IMR-90 (cell line): ENCODE results near the gene SLC25A24. TPM values are rescaled to one million over a fixed set of nuclear protein-coding genes. Genes with fewer than 3 reads are reported as not detected.

Experiments
- ATAC-seq: fragments of 200-7000 bp; cut with Tn5 transposase; 2 replicates; pipeline ENCODE4 v1.9.1; 2020; ENCODE audit warnings: low read depth, mild to moderate bottlenecking, moderate library complexity
- BruUV-seq: library from RNA; stranded (reverse); fragments of 400-500 nt; replicated peaks from 2 replicates; lab custom pipeline; 2021; lab: Mats Ljungman, UMichigan
- CTCF ChIA-PET: fragments of 300-600 bp; formaldehyde crosslinking; extraction: SDS; loops from one replicate; lab custom pipeline; 2021; ENCODE audit warnings: antibody characterized with exemption; lab: Yijun Ruan, JAX
- POLR2A ChIA-PET: fragments of 300-600 bp; sonication (Branson Sonifier 250); formaldehyde crosslinking; loops from one replicate; lab custom pipeline; 2022; ENCODE audit warnings: antibody characterized with exemption; ENCODE audit not compliant: unreplicated experiment; lab: Charles Lee
- DNase-seq: peaks from one replicate; pipeline ENCODE4 v3.0.0; 2013
- H2AFZ ChIP-seq: replicated peaks from 2 replicates; pipeline ENCODE3; 2013; ENCODE audit warnings: low read length, mild to moderate bottlenecking; ENCODE audit not compliant: poor library complexity
- H2AK5ac ChIP-seq: 2 replicates; pipeline ENCODE4 v1.6.1; 2013; ENCODE audit warnings: low read depth, low read length, inconsistent platforms
- H2AK9ac ChIP-seq: replicated peaks from 2 replicates; pipeline ENCODE3; 2013; ENCODE audit warnings: mild to moderate bottlenecking, low read depth, low read length, moderate library complexity; ENCODE audit not compliant: poor library complexity
- H2BK120ac ChIP-seq: 2 replicates; pipeline ENCODE4 v1.6.1; 2013; ENCODE audit warnings: low read depth, low read length, inconsistent platforms
- H2BK15ac ChIP-seq: 3 replicates; pipeline ENCODE4 v1.6.1; 2013; ENCODE audit warnings: low read depth, low read length, inconsistent platforms
- H2BK20ac ChIP-seq: 2 replicates; pipeline ENCODE4 v1.6.1; 2013; ENCODE audit warnings: low read depth, mild to moderate bottlenecking, inconsistent platforms, low read length, moderate library complexity
- H2BK5ac ChIP-seq: 2 replicates; pipeline ENCODE4 v1.6.1; 2013; ENCODE audit warnings: mild to moderate bottlenecking, low read depth, low read length, inconsistent platforms; ENCODE audit not compliant: poor library complexity, severe bottlenecking
- H3K14ac ChIP-seq: replicated peaks from 2 replicates; pipeline ENCODE4 v1.6.1; 2013; ENCODE audit warnings: low read depth, low read length, inconsistent platforms
- H3K18ac ChIP-seq: 2 replicates; pipeline ENCODE4 v1.6.1; 2013; ENCODE audit warnings: low read depth, low read length, control low read depth
- H3K23ac ChIP-seq: 2 replicates; pipeline ENCODE4 v1.6.1; 2013; ENCODE audit warnings: low read depth, low read length, inconsistent platforms
- H3K27ac ChIP-seq: 2 replicates; pipeline ENCODE4 v1.5.1; 2013; ENCODE audit warnings: mild to moderate bottlenecking, control low read depth, low read length; ENCODE audit not compliant: insufficient read depth
- H3K27me3 ChIP-seq: 2 replicates; pipeline ENCODE4 v1.6.1; 2013; ENCODE audit warnings: low read length; ENCODE audit not compliant: control insufficient read depth, insufficient read depth
- H3K36me3 ChIP-seq: 2 replicates; pipeline ENCODE4 v1.6.1; 2013; ENCODE audit warnings: low read length, mixed read lengths; ENCODE audit not compliant: control insufficient read depth, insufficient read depth
- H3K4ac ChIP-seq: 2 replicates; pipeline ENCODE4 v1.6.1; 2013; ENCODE audit warnings: low read depth, low read length, inconsistent platforms
- H3K4me1 ChIP-seq: 2 replicates; pipeline ENCODE4 v1.6.1; 2013; ENCODE audit warnings: low read length, mixed read lengths; ENCODE audit not compliant: control insufficient read depth, insufficient read depth
- H3K4me2 ChIP-seq: 2 replicates; pipeline ENCODE4 v1.6.1; 2013; ENCODE audit warnings: low read depth, mild to moderate bottlenecking, control low read depth, low read length, moderate library complexity
- H3K4me3 ChIP-seq: 2 replicates; pipeline ENCODE4 v1.5.1; 2013; ENCODE audit warnings: low read depth, mild to moderate bottlenecking, control low read depth, low read length, moderate library complexity; ENCODE audit not compliant: insufficient read depth
- H3K56ac ChIP-seq: 2 replicates; pipeline ENCODE4 v1.6.1; 2013; ENCODE audit warnings: low read length, inconsistent platforms; ENCODE audit not compliant: insufficient read depth; ENCODE audit errors: extremely low read depth
- H3K79me1 ChIP-seq, 2 experiments: 2 replicates each; pipeline ENCODE4 v1.6.1; 2013; ENCODE audit warnings: low read length in 2 of 2, inconsistent platforms in 1 of 2, low read depth in 1 of 2
- H3K9ac ChIP-seq: 2 replicates; pipeline ENCODE4 v1.6.1; 2013; ENCODE audit warnings: low read depth, low read length, control low read depth
- H3K9me1 ChIP-seq: 2 replicates; pipeline ENCODE4 v1.6.1; 2013; ENCODE audit warnings: low read length, inconsistent platforms; ENCODE audit not compliant: insufficient read depth
- H3K9me3 ChIP-seq: 2 replicates; pipeline ENCODE4 v1.6.1; 2013; ENCODE audit warnings: low read length; ENCODE audit not compliant: control insufficient read depth, insufficient read depth
- H4K20me1 ChIP-seq: 2 replicates; pipeline ENCODE4 v1.6.1; 2013; ENCODE audit warnings: low read length, inconsistent platforms; ENCODE audit not compliant: insufficient read depth
- H4K5ac ChIP-seq: 2 replicates; pipeline ENCODE4 v1.6.1; 2013; ENCODE audit warnings: mild to moderate bottlenecking, low read depth, low read length, control low read depth
- H4K8ac ChIP-seq, 2 experiments: 2 replicates each; pipeline ENCODE4 v1.6.1; 2013; ENCODE audit warnings: low read depth in 2 of 2, low read length in 2 of 2, control low read depth in 1 of 2, inconsistent platforms in 1 of 2
- H4K91ac ChIP-seq: 2 replicates; pipeline ENCODE4 v1.6.1; 2013; ENCODE audit warnings: low read depth, low read length, inconsistent platforms; ENCODE audit not compliant: insufficient read depth
- RAD21 ChIP-seq: IDR thresholded peaks from 2 replicates; pipeline ENCODE4 v1.6.1; 2012; ENCODE audit warnings: low read length, improper control_type of control experiment
- WGBS, 2 experiments: methylation state at CpG; one replicate each; pipeline versions ENCODE4 v1.1.5 to v1.1.7; 2013; ENCODE audit warnings: missing lambda C conversion rate in 2 of 2; ENCODE audit not compliant: insufficient read length in 1 of 2; ENCODE audit errors: extremely low coverage in 2 of 2; 5-methylcytosine and 5-hydroxymethylcytosine counted together
- dilution Hi-C: fragments of 300-500 bp; cut with HindIII; formaldehyde crosslinking; loops from one replicate; pipeline ENCODE4 v1.14.3; 2018; ENCODE audit warnings: low sequenced_read_pairs; ENCODE audit not compliant: unreplicated experiment
- in situ Hi-C: fragments of 300-500 bp; cut with MboI; formaldehyde crosslinking; loops from 3 replicates; pipeline ENCODE4 v1.14.3; 2019; ENCODE audit warnings: low sequenced_read_pairs, inconsistent platforms, mixed read lengths
- intact Hi-C: fragments of 100-400 bp; cut with micrococcal nuclease; formaldehyde crosslinking; loops from 2 replicates; pipeline ENCODE4 v1.10.0; 2022
- polyA plus RNA-seq, 3 experiments: library from polyadenylated mRNA; depleted of rRNA; stranded (reverse); fragments of >200 nt; gene quantifications; 2 replicates each; pipeline ENCODE4 v1.2.3, GENCODE V29; 2012; ENCODE audit warnings: low replicate concordance in 1 of 3
- total RNA-seq: library from RNA; depleted of rRNA; stranded (reverse); fragments of >200 nt; gene quantifications from 2 replicates; pipeline ENCODE4 v1.2.3, GENCODE V29; 2012
- TF ChIP-seq, protein P1 (sequence below): conservative IDR thresholded peaks from 2 replicates; pipeline ENCODE4 v1.5.1; 2012; ENCODE audit warnings: mild to moderate bottlenecking, low read depth, low read length, improper control_type of control experiment

SLC25A24 gene
- total and polyA plus RNA-seq, 2 of the 4 experiments (the other 2 are of a cell fraction) = 19.4 to 20.4 TPM

DNA sequence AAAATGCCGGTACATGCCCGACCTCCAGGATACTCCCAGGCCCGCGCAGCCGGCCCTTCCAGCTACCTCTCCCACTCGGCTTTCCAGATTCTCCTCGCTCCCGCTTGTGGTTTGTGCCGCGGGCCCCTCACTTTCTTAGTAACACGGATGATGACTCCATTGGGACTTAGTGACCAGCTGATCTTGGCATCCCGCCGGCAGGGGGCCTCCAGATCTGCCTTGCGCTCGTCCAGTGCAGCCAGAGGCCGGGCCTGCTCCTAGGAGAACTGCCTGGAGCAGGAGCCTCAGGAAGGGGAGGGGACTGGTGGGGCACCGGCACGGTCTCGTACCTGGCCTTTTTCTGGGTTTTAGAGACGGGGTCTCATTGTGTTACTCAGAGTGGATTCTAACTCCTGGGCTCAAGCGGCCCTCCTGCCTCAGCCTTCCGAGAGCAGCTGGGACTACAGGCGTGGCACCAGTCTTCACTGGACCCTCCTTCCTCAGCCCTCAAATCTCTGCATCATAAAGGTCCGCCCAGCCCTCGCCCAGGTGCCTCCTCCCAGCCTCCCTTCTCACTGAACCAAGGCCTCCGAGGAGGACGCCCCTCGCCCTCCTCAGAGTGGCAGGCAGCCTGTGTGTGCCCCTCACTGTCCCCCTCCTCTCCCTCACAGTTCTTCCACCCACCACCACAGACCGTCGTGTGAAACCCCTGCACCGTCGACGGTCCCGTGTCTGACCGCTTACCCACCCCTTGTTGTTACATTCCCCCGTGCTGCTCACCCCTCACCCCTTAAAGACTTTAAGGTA, 78.6 kb downstream of the SLC25A24 start:
- no peaks in the 10 kb centered on the region for H3K9me3 ChIP-seq
- H4K8ac ChIP-seq = no peak overlapping the region
- H2AK9ac ChIP-seq = no peak overlapping the region
- in situ Hi-C loops (no loop called here), intact Hi-C loops (no loop called here), dilution Hi-C loops (no loop called here)
- H2BK5ac ChIP-seq = no peak overlapping the region
- peaks cover 5% of the 10 kb centered on the region for H4K20me1 ChIP-seq
- H3K18ac ChIP-seq = no peak overlapping the region
- H3K27ac ChIP-seq = no peak overlapping the region
- H2BK20ac ChIP-seq = no peak overlapping the region
- no peak overlapping the region for H2BK120ac ChIP-seq
- H3K4me2 ChIP-seq = no peak overlapping the region
- H3K27me3 ChIP-seq = peaks cover 6% of the 10 kb centered on the region; the same call in 1 of the 2 replicates
- no peak overlapping the region for H3K9ac ChIP-seq
- no peak overlapping the region for H3K4me3 ChIP-seq
- peaks cover 1% of the 10 kb centered on the region for H3K9me1 ChIP-seq
- ChIA-PET POLR2A (no interaction called here), CTCF (no interaction called here)
- H2AFZ ChIP-seq = peak overlapping the region; percentile 23
- no peak overlapping the region for H3K14ac ChIP-seq
- no peak overlapping the region for H4K5ac ChIP-seq
- ATAC-seq = no peak
- no peaks in the 10 kb centered on the region for H3K79me1 ChIP-seq
- H2BK15ac ChIP-seq = no peak overlapping the region
- no peak overlapping the region for H2AK5ac ChIP-seq
- H3K4me1 ChIP-seq = peaks cover 2% of the 10 kb centered on the region
- H4K91ac ChIP-seq = no peak overlapping the region
- DNase-seq = peak; percentile 9
- no peak for TF ChIP-seq RAD21
- TF ChIP-seq, protein P1, sequence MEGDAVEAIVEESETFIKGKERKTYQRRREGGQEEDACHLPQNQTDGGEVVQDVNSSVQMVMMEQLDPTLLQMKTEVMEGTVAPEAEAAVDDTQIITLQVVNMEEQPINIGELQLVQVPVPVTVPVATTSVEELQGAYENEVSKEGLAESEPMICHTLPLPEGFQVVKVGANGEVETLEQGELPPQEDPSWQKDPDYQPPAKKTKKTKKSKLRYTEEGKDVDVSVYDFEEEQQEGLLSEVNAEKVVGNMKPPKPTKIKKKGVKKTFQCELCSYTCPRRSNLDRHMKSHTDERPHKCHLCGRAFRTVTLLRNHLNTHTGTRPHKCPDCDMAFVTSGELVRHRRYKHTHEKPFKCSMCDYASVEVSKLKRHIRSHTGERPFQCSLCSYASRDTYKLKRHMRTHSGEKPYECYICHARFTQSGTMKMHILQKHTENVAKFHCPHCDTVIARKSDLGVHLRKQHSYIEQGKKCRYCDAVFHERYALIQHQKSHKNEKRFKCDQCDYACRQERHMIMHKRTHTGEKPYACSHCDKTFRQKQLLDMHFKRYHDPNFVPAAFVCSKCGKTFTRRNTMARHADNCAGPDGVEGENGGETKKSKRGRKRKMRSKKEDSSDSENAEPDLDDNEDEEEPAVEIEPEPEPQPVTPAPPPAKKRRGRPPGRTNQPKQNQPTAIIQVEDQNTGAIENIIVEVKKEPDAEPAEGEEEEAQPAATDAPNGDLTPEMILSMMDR = 0 out of 2 replicates have a peak, but pooled peaks have one; percentile 9
- H3K23ac ChIP-seq = no peak overlapping the region
- no peak overlapping the region for H3K56ac ChIP-seq
- no peak overlapping the region for H3K4ac ChIP-seq
- WGBS, 2 experiments = 72% methylated on average over 15 of the region's 36 CpGs; no CpG with 5 or more reads in 1 of the 2 experiments
- no TSS peak for BruUV-seq
- no peaks in the 10 kb centered on the region for H3K36me3 ChIP-seq
